ENCODE results near the gene GJB5. TPM values are rescaled to one million over a fixed set of nuclear protein-coding genes. Genes with fewer than 3 reads are reported as not detected.
"Not testable (repeated sequence)": the region's sequence is repeated elsewhere in the genome, so short reads cannot be mapped to it uniquely, and the experiment has no call there.

Gene GJB5
- total RNA-seq, 1 donor from 2014 or later: 23.6 TPM

- H3K27ac ChIP-seq: no peak overlapping the region
- no peak overlapping the region for H3K4me3 ChIP-seq
- no peak for DNase-seq (ENCODE audit: extremely low spot score in 2 of 2)
- no peaks in the 10 kb centered on the region for H3K36me3 ChIP-seq
- no peaks in the 10 kb centered on the region for H3K27me3 ChIP-seq
- H3K9me3 ChIP-seq: no peaks in the 10 kb centered on the region
- no peaks in the 10 kb centered on the region for H3K4me1 ChIP-seq
- TF ChIP-seq, protein P1, sequence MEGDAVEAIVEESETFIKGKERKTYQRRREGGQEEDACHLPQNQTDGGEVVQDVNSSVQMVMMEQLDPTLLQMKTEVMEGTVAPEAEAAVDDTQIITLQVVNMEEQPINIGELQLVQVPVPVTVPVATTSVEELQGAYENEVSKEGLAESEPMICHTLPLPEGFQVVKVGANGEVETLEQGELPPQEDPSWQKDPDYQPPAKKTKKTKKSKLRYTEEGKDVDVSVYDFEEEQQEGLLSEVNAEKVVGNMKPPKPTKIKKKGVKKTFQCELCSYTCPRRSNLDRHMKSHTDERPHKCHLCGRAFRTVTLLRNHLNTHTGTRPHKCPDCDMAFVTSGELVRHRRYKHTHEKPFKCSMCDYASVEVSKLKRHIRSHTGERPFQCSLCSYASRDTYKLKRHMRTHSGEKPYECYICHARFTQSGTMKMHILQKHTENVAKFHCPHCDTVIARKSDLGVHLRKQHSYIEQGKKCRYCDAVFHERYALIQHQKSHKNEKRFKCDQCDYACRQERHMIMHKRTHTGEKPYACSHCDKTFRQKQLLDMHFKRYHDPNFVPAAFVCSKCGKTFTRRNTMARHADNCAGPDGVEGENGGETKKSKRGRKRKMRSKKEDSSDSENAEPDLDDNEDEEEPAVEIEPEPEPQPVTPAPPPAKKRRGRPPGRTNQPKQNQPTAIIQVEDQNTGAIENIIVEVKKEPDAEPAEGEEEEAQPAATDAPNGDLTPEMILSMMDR (IDR thresholded peaks at IDR 0.05): no peak
- TF ChIP-seq POLR2A (IDR thresholded peaks at IDR 0.05): no peak
- no peak for TF ChIP-seq POLR2AphosphoS5 (IDR thresholded peaks at IDR 0.05; ENCODE audit: insufficient read depth in 1 of 2, low read depth in 1 of 2)
- intact Hi-C loops (cut with DNase I): no loop called here
These were observed 16.9 kb downstream of the GJB5 start for GRCh38 chr1:34771573-34772371.

DNA sequence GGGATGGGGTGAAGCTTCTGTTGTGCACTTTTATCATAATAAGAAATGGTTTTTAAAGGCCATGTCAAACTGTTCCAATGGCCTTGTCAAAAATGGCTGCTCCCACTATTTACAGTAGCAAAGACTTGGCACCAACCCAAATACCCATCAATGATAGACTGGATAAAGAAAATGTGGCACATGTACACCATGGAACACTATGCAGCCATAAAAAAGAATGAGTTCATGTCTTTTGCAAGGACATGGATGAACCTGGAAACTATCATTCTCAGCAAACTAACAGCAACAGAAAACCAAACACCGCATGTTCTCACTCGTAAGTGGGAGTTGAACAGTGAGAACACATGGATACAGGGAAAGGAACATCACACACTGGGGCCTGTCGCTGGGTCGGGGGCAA, 18.3 kb downstream of the GJB5 start:
- H3K9me3 ChIP-seq; H3K27ac ChIP-seq; DNase-seq (ENCODE audit: extremely low spot score in 2 of 2); H3K4me1 ChIP-seq; H3K4me3 ChIP-seq; intact Hi-C loops (cut with DNase I); H3K27me3 ChIP-seq; H3K36me3 ChIP-seq: not testable (repeated sequence)

DNA sequence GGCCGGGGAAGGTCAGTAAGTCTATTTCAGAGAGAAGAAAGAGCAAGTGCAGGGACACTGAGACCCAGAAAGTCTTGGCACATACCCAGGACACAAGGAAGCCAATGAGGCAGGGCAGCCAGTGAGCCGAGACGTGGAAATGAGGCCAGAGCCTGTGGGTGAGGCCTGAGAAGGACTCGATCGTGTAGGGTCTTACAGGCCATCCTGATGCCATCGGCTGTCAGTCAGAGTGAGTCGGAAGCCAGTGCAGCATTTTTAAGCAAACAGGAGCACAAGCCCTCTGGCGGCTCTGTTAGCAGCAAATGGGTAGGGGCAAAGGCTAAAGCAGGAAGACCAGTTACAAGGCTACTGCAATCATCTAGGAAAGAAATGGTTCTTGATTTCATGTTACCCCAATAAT, 20.1 kb downstream of the GJB5 start:
- intact Hi-C loops (cut with DNase I): no loop called here
- no peak overlapping the region for H3K4me3 ChIP-seq
- H3K27ac ChIP-seq: no peak overlapping the region
- TF ChIP-seq, protein P1 (IDR thresholded peaks at IDR 0.05): no peak
- TF ChIP-seq POLR2A (IDR thresholded peaks at IDR 0.05) (no peak), POLR2AphosphoS5 (IDR thresholded peaks at IDR 0.05; ENCODE audit: insufficient read depth in 1 of 2, low read depth in 1 of 2) (no peak)
- peaks cover 2% of the 10 kb centered on the region for H3K4me1 ChIP-seq
- H3K27me3 ChIP-seq: no peaks in the 10 kb centered on the region
- no peak for DNase-seq (ENCODE audit: extremely low spot score in 2 of 2)
- H3K36me3 ChIP-seq: no peaks in the 10 kb centered on the region
- H3K9me3 ChIP-seq: no peaks in the 10 kb centered on the region

DNA sequence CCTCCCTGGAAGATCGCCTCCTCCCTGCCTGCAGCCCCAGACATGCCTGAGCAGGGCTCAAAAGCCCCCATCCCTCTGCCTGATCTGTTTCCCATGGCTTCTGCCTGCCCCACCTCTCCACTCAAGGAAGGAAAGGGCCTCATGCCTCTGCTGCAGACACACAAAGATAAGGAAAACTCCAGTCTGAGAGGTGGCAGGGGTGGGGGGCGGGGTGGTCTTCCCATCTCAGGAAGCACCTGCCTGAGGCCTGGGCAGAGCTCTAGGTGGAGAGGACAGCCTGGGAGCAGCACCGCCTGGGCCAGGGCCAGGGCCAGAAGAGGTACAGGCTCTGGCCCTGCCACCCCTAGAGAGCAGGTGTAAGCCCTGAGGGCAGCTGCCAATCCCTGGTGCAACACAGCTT, 22.1 kb downstream of the GJB5 start:
- TF ChIP-seq POLR2AphosphoS5 (IDR thresholded peaks at IDR 0.05; ENCODE audit: insufficient read depth in 1 of 2, low read depth in 1 of 2): no peak
- TF ChIP-seq, protein P1 (IDR thresholded peaks at IDR 0.05): no peak
- no peak for TF ChIP-seq POLR2A (IDR thresholded peaks at IDR 0.05)
- Histone ChIP-seq H3K4me3 (no peak overlapping the region), H3K4me1 (peaks cover 20% of the 10 kb centered on the region), H3K36me3 (no peaks in the 10 kb centered on the region), H3K27me3 (no peaks in the 10 kb centered on the region), H3K27ac (no peak overlapping the region), H3K9me3 (no peaks in the 10 kb centered on the region)
- intact Hi-C loops (cut with DNase I): no loop called here
- DNase-seq (ENCODE audit: extremely low spot score in 2 of 2): no peak

DNA sequence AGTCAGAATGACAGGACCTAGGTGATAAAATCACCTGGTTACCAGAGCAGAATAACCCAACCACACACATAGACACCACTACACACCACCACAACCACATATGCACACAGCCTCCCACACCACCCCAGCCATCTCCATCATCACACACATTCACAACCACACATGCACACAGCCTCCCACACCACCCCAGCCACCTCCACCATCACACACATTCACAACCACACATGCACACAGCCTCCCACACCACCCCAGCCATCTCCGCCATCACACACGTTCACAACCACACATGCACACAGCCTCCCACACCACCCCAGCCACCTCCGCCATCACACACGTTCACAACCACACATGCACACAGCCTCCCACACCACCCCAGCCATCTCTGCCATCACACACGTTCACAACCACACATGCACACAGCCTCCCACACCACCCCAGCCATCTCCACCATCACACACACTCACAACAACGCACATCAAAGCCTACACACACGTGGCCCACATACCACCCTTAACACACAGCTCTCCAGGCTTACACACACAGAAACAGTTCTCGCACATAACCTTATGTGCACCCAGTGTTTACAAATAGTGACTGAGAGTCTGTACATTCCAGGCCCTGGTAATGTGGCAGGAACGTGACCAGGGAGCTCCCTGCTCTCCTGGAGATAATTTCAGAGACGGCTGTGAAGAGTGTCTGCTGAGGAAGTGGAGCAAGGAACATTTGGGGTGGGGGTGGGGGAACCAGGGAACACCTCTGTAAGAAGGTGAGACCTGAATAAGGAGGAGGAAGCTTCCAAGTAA, 22.9 kb downstream of the GJB5 start:
- peaks cover 20% of the 10 kb centered on the region for H3K4me1 ChIP-seq
- no peaks in the 10 kb centered on the region for H3K27me3 ChIP-seq
- no peaks in the 10 kb centered on the region for H3K9me3 ChIP-seq
- DNase-seq (ENCODE audit: extremely low spot score in 2 of 2): no peak
- no peak overlapping the region for H3K4me3 ChIP-seq
- H3K27ac ChIP-seq: no peak overlapping the region
- H3K36me3 ChIP-seq: no peaks in the 10 kb centered on the region
- intact Hi-C loops (cut with DNase I): no loop called here
- TF ChIP-seq POLR2A (IDR thresholded peaks at IDR 0.05) (no peak), POLR2AphosphoS5 (IDR thresholded peaks at IDR 0.05; ENCODE audit: insufficient read depth in 1 of 2, low read depth in 1 of 2) (no peak)
- TF ChIP-seq, protein P1 (IDR thresholded peaks at IDR 0.05): no peak

Measured in vagina (tissue), 2 donors.